UCSD-AML1 (cell line): Measurements from ENCODE around the gene SPINK8.
"Not testable (repeated sequence)": the region's sequence is repeated elsewhere in the genome, so short reads cannot be mapped to it uniquely, and the experiment has no call there.

ENCODE experiments used
- DNase-seq: peaks from one replicate; lab custom pipeline; 2025; ENCODE audit not compliant: unreplicated experiment; lab: John Stamatoyannopoulos, UW

SPINK8 gene

DNA sequence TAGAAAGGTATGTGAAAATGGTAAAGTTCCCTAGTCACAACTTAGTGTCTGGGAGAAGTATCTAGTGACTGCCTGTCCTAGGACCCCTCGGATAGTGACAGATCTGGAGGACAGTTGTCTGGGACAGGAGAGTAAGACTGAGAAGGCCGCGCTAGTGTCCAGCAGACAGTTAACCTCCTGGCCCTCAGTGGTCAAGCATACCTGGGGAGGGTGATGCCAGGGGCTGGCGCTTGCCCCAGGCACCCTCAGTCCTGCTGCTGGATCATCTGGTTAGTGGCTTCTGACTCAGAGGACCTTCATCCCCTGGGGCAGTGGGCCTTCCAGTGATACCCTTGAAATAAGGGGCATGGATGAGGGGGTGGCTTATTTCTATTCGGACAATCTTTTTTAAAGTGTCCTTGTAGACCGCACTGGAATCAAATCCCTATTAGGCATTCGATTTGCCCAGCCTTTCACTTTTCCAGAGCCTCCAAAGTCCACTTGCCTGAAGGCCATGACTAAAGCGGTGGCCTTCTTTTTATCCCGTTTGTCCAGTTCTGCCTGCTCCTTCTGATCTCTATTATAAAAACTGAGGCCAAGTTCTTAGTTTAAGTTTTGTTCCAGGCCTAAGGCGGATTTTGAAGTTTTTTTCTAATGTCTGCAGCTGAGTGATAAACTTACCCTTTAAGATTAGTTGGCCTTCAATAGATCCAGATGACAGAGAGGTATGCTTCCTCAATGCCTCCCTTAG lies 1.6 kb downstream of the SPINK8 start:
- not testable (repeated sequence) for DNase-seq

DNA sequence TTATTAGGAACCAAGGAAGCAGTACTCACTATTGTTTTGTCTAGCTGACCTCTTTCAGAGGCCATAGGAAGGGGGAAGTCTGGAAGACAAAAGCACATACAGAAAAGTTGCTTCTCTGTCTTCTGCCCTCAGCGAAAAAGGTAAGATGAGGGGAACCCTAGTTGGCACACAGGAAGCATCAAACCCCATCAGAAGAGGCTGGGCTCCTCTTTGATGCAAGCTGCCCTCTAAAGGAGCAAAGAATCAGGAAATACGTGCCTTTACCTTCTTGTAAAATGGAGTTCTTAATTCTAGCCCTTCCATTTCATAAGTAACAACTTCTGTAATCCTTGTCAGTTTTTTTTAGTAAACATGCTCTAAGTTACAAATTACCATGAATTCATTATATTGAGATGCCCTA lies 12.5 kb downstream of the SPINK8 start:
- no peak for DNase-seq

GRCh38 chr3:48318713-48319468 lies 14.6 kb downstream of the SPINK8 start:
- DNase-seq = no peak

DNA sequence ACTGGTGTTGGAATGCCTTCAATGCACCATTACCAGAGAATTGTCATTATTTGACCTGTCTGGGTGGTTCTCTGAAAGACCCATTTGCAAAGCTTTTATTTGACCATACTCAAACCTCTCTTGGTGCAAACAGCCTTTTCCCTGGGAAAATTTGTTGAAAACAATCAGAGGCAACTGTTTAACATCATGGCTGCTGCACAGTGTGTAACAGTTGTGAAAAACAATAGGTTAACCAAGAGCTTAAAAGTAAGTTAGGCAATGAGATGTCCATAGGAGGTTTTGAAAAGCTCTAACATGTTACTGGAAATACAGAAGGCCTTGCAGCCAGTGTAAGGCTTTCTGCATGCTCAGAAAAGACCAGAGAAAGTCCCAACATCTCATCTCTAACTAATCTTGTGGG lies 18.9 kb downstream of the SPINK8 start:
- DNase-seq = no peak

- no peak for DNase-seq
Measured at GRCh38 chr3:48306860-48307530, 26.5 kb downstream of the SPINK8 start.

DNA sequence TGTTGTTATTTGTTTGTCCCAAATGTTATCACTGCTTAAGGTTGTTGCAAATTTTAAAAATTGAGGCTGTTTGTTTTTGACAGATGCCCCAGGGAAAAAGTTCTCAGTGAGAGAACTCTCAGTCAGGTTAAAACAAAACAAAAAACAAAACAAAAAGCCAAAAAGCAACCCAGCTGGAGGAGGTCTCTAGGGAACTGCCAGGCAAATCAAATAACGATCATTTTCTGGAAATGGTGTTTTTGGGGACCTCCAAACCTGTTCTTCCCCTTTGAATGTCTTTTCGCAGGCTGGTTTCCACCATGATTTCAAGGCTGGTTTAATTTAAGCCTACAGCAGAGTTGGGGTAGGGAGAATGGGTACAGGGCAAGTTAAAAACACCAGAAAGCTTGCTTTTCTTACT lies 27.2 kb downstream of the SPINK8 start:
- DNase-seq = no peak

DNA sequence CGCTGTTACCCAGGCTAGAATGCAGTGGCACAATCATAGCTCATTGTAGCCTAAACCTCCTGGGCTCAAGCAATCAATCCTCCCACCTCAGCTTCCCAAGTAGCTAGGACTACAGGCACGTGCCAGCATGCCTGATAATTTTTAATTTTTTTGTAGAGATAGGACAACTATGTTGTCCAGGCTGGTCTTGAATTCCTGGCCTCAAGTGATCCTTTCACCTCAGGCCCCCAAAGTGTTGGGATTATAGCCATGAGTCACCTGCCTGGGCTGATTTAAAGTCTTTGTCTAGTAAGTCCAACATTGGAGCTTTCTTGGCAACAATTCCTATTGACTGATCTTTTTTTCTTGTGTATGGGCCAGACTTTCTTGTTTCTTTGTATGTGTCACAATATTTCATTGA lies 28.1 kb downstream of the SPINK8 start:
- no peak for DNase-seq

DNA sequence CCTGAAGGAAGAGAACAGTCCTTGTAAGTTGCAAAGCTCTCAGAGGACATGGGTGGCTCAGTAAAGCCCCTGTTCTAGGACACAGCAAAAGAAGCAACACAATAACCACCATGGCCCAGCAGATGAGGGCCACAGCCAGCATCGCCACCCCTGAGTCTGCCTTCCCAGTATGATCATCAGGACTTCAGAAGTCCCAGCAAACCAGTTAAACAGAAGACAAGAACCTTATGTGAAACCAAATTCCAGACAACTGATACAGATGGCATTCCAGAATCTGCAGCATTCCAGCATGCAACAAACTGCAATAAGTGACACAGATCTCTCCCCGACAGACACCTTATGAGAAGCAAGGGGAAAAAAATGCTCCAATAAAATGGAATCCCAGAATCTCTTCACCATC lies 30.4 kb downstream of the SPINK8 start:
- no peak for DNase-seq

DNA sequence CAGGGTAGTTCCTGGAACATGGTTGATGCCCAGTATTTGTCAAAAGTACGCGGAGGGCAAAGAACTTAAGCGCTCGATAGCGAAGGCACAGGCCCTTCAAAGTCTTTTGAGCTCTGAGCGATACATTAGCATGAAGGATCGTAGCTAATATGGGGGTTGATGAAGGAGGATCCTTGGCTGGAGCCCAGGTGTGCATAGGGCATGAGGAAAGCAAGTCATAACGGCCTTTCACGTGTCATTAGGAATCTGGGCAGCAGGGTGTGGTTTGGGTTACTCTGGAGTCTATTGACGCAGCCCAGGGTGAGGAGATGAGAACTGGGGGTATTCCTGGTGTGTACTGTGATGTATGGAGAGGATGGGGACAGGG lies 31.7 kb downstream of the SPINK8 start:
- no peak for DNase-seq

DNA sequence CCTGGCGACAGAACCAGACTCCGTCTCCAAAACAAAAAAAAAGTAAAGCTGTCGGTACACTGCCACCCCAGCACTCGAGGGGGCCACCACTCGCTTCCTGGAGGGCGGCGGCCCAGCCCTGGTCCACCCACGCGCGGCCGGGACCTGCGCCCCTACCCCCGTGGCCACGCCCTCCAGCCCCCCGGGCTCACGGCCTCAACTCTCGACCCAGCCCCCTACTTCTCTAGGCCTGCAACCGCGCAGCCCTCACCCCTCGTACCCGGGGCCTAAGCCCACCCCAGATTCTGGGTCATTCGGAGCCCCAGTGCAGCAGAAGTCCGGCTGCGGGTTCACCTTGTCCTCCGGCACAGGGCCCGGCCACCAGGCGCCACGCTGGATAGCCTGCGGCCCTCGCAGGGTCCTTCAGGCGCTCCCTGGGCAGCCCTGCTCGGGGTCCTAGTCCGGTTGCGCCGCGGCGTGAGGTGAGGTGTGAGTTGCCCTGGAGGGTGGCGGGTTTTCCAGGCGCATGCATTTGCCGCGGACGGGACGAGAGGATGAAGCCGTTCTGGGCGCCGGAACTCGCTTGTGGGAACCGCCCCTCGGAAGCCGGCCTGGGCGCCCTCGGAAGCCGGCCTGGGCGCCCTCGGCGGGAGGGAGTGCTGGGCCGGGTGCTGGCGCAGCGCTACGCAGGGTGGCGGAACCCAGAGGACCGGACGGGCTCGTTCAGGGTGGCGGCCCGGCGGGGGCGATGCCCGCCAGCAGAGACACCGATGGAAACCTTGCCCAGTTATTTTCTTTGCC lies 32.3 kb downstream of the SPINK8 start, which contains the start of gene NME6:
Gene NME6 (minus strand): TSS at position 348 of the 780 bp plus-strand sequence.
- DNase-seq = peak; percentile 97

- peak; percentile 22 for DNase-seq
Measured at GRCh38 chr3:48299746-48300712, 33.4 kb downstream of the SPINK8 start.

DNA sequence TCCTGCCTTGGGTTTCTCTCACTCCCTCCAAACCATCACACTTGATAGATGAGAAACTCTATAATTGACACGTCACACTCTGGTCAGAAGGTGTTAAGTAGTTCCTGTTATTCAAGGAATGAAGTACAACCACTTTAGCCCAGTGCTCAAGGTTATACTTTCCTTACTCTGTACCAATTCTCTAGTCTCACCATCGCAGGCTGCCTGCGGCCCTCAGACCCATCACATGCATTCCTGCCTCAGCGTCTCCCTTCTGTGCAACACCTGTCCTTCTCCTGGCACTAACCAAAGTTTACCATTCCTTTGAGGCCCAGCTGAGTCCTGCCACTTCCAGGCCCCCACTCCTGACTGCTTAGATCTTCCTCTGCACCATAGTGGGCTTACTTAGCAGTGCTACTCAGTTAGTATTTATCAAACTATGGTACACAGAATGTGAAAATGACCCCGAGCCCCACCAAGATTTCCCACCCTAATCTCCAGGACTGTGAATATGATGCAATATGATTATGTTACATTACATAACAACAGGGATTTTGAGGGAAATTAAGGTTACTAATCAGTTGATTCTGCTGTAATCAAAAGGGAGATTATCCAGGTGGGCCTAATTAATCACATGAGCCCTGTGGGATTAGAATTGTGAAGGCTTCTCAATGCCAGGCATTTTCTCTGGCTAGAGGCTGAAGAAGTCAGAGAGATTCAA lies 36.2 kb downstream of the SPINK8 start:
- DNase-seq = no peak

DNA sequence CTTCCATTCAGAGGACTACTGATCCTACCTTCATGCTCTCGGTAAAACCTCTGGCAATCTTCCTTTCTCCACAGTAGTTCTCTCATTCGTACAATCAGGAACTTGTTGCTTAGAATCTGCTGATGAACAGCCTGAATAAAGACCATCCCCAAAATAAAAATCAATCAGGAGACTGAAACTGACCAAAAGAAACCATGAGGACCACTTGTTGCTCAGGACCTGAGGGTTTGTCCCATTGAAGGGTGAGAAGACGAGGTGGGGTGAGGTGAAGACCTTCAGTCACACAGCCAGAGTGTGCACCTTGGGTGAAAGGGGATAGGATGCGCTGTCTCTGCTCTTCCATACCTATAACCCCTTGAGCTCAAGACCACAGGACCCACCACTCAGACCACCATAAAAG lies 36.8 kb downstream of the SPINK8 start:
- DNase-seq = no peak

- DNase-seq = no peak
Measured at GRCh38 chr3:48294611-48295263, 38.7 kb downstream of the SPINK8 start.

GRCh38 chr3:48289659-48290058 lies 43.8 kb downstream of the SPINK8 start:
- DNase-seq = no peak

- DNase-seq = no peak
Measured at GRCh38 chr3:48287034-48287433, 46.4 kb downstream of the SPINK8 start.

DNA sequence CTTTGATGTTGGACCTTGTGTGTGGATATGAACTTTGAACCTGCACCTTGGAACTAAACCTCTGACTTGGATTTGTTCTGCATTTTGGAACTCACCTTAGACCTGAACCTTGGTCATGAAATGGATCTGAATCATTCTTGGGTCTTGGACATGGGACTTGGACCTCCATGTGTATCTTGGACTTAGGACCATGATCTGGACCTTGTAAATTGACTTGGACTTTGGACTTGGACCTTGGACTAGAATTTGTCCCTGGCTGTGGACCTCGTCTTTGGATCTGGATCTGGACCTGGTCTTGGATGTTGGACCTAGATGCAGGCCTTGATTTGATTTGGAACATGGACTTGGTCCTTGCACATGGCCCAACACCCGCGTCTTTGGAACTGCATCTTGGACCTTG lies 47.2 kb downstream of the SPINK8 start:
- DNase-seq = no peak

DNA sequence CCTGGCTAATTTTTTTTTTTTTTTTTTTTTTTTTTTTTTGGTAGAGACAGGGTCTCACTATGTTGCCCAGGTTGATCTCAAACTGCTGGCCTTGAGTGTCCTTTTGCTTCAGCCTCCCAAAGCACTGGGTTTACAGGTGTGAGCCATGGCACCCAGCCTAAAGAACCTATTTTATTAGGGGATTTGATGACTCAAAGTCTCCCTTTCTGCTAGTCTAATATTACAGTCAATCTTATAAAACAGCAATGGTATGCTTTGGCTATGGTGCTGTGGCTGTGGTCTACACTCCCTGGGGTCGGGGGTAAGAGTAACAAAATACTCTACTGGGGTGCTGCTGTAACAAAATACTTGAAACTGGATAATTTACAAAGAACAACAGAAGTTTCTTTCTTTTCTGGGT lies 47.8 kb downstream of the SPINK8 start:
- DNase-seq = no peak

DNA sequence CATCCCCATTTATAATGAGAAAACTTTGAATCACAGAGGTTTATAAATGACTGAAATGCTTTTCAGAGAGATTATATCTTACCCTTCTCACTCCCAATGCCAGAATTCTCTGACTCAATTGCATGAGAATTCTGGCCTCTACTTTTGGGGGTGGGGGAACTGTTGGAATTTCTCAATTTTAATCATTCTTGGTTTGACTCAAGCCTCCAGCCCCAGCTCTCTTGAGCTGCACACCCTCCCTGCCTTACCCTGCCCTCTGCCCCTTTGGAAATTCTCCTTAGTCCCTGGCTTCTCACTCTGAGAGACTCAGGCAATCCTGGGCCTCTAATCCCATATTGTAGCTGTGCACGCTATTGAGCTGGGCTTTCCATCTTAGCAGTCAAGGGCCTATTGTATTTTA lies 48.3 kb downstream of the SPINK8 start:
- no peak for DNase-seq
